Keratinocyte (primary cell): Measurements from ENCODE around the gene SURF6. TPM values are rescaled to one million over a fixed set of nuclear protein-coding genes. Genes with fewer than 3 reads are reported as not detected.

Experiments
- DNase-seq: peaks from one replicate; pipeline ENCODE4 v3.0.0-alpha.2; 2011; ENCODE audit warnings: low read depth, missing footprints, low spot score
- FAIRE-seq: peaks from 2 replicates; lab custom pipeline; 2011; peaks lifted over from hg19 to GRCh38; lab: Jason Lieb, UNC
- H2AFZ ChIP-seq: 2 replicates; pipeline ENCODE4 v1.6.0; 2012; ENCODE audit warnings: low read length, control low read depth, inconsistent platforms; ENCODE audit not compliant: control insufficient read depth
- H3K27ac ChIP-seq: 2 replicates; pipeline ENCODE4 v1.5.1; 2011; ENCODE audit warnings: low read length; ENCODE audit not compliant: control insufficient read depth, insufficient read depth
- H3K27me3 ChIP-seq: 3 replicates; pipeline ENCODE4 v1.6.0; 2011; ENCODE audit warnings: low read length; ENCODE audit not compliant: control insufficient read depth, insufficient read depth; ENCODE audit errors: extremely low read depth
- H3K36me3 ChIP-seq, 2 experiments: 2 replicates in 1 of 2; 3 replicates in 1 of 2; pipeline ENCODE4 v1.5.1; 2011; ENCODE audit warnings: low read length in 2 of 2, mild to moderate bottlenecking in 1 of 2; ENCODE audit not compliant: control insufficient read depth in 2 of 2, insufficient read depth in 2 of 2; ENCODE audit errors: extremely low read depth in 1 of 2
- H3K4me1 ChIP-seq: 3 replicates; pipeline ENCODE4 v1.5.1; 2011; ENCODE audit warnings: low read length; ENCODE audit not compliant: control insufficient read depth, insufficient read depth; ENCODE audit errors: extremely low read depth
- H3K4me2 ChIP-seq: 3 replicates; pipeline ENCODE4 v1.6.0; 2011; ENCODE audit warnings: low read depth, low read length; ENCODE audit not compliant: control insufficient read depth, insufficient read depth; ENCODE audit errors: extremely low read depth
- H3K4me3 ChIP-seq, 3 experiments: fragments of 200-600 bp in 1 of 3; sonication (generic) in 1 of 3; 2 replicates in 2 of 3; 3 replicates in 1 of 3; pipeline ENCODE4 v1.5.1; 2011 to 2016; ENCODE audit warnings: low read length in 3 of 3, mild to moderate bottlenecking in 3 of 3, control low read depth in 2 of 3, inconsistent platforms in 1 of 3, low read depth in 1 of 3, mixed read lengths in 1 of 3, mixed run types in 1 of 3, moderate library complexity in 1 of 3; ENCODE audit not compliant: control insufficient read depth in 2 of 3, insufficient read depth in 2 of 3; ENCODE audit errors: extremely low read depth in 1 of 3
- H3K79me2 ChIP-seq: 2 replicates; pipeline ENCODE4 v1.6.0; 2012; ENCODE audit warnings: low read length; ENCODE audit not compliant: control insufficient read depth, insufficient read depth
- H3K9ac ChIP-seq: 3 replicates; pipeline ENCODE4 v1.6.0; 2011; ENCODE audit warnings: low read length; ENCODE audit not compliant: control insufficient read depth, insufficient read depth; ENCODE audit errors: extremely low read depth
- H3K9me1 ChIP-seq: 3 replicates; pipeline ENCODE4 v1.6.0; 2011; ENCODE audit warnings: low read length; ENCODE audit not compliant: control insufficient read depth, insufficient read depth; ENCODE audit errors: extremely low read depth
- H3K9me3 ChIP-seq: 2 replicates; pipeline ENCODE4 v1.5.1; 2012; ENCODE audit warnings: low read depth, low read length; ENCODE audit not compliant: control insufficient read depth
- H4K20me1 ChIP-seq: 3 replicates; pipeline ENCODE4 v1.6.0; 2011; ENCODE audit warnings: low read length; ENCODE audit not compliant: control insufficient read depth, insufficient read depth; ENCODE audit errors: extremely low read depth
- EZH2 ChIP-seq: IDR thresholded peaks from one replicate; pipeline ENCODE4 v1.6.1; 2012; ENCODE audit warnings: inconsistent platforms, mild to moderate bottlenecking, low read length, moderate library complexity
- dilution Hi-C: fragments of 300-500 bp; cut with MboI; formaldehyde crosslinking; loops from one replicate; pipeline ENCODE4 v1.7.0; 2020; ENCODE audit warnings: low sequenced_read_pairs; ENCODE audit not compliant: extremely low pct_ligation_motif_present
- polyA plus RNA-seq, 5 experiments: library from polyadenylated mRNA; depleted of rRNA in 3 of 5; stranded (reverse) in 3 of 5; stranded (forward) in 1 of 5; unstranded in 1 of 5; fragments of >200 nt; gene quantifications; 1 replicate in 1 of 5; 2 replicates in 3 of 5; 3 replicates in 1 of 5; pipeline versions ENCODE4 v1.2.1 to v1.2.3, GENCODE V29; 2011 to 2012; ENCODE audit warnings: missing spikeins in 2 of 5, low read depth in 1 of 5, low replicate concordance in 1 of 5
- small RNA-seq, 3 experiments: library from RNA; depleted of rRNA; stranded (forward); fragments of <200 nt; gene quantifications; one replicate each; pipeline ENCODE3, GENCODE V24; 2012; ENCODE audit warnings: low read depth in 3 of 3, low replicate concordance in 1 of 3; ENCODE audit not compliant: insufficient read length in 3 of 3
- TF ChIP-seq, protein P1 (sequence below), 3 experiments: IDR thresholded peaks in 1 of 3; conservative IDR thresholded peaks in 1 of 3; optimal IDR thresholded peaks in 1 of 3; 2 replicates in 2 of 3; 3 replicates in 1 of 3; pipeline versions ENCODE3 to v1.5.1; 2011; ENCODE audit warnings: low read length in 3 of 3, mild to moderate bottlenecking in 3 of 3, moderate library complexity in 2 of 3, control low read depth in 1 of 3, inconsistent platforms in 1 of 3; ENCODE audit not compliant: insufficient read depth in 2 of 3; ENCODE audit errors: extremely low read depth in 1 of 3

SURF6 gene
- polyA plus RNA-seq, 1 donor (not counting 4 experiments of a cell fraction or from before 2014, with no cell fraction given), result 13.0 TPM

DNA sequence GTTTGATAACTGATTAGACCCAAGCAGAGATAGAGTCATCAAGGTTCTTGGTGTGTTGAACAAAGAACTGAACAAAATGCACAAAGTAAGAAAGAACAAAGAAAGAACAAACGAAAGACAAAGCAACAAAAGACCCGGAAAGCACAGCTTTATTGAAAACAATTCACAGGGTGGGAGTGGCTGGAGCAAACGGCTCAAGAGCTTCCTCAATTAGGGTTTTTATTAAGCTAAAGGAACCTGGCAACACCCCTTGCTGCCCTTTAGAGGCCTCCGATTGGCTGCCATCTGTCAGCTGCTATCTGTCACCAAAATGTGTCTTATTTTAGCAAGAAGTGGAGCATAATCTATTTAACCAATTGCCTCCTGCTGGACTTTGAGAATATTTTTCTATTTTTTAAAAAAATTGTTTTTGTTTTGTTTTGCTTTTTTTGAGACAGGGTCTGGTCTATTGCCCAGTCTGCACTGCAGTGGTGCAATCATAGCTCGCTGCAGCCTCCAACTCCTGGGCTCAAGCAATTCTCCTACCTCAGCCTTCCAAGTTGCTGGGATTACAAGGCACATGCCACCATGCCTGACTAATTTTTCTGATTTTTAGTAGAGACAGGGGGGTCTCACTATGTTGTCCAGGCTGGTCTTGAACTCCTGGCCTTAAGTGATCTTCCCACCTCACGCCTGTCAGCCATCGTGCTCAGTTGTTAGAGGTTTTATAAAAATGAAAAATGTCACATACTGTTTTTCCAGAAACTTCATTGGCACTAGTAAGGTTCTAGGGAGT, 53.3 kb downstream of the SURF6 start:
- Histone ChIP-seq H4K20me1 (no peaks in the 10 kb centered on the region), H3K79me2 (no peaks in the 10 kb centered on the region), H3K4me2 (no peak overlapping the region), H3K36me3 (no peaks in the 10 kb centered on the region), H3K4me3 (no peak overlapping the region), H3K9me3 (no peaks in the 10 kb centered on the region), H3K27me3 (peaks cover 16% of the 10 kb centered on the region), H3K9ac (no peak overlapping the region), H2AFZ (no peak overlapping the region), H3K27ac (no peak overlapping the region), H3K4me1 (peaks cover 2% of the 10 kb centered on the region), H3K9me1 (no peaks in the 10 kb centered on the region)
- TF ChIP-seq, protein P1, sequence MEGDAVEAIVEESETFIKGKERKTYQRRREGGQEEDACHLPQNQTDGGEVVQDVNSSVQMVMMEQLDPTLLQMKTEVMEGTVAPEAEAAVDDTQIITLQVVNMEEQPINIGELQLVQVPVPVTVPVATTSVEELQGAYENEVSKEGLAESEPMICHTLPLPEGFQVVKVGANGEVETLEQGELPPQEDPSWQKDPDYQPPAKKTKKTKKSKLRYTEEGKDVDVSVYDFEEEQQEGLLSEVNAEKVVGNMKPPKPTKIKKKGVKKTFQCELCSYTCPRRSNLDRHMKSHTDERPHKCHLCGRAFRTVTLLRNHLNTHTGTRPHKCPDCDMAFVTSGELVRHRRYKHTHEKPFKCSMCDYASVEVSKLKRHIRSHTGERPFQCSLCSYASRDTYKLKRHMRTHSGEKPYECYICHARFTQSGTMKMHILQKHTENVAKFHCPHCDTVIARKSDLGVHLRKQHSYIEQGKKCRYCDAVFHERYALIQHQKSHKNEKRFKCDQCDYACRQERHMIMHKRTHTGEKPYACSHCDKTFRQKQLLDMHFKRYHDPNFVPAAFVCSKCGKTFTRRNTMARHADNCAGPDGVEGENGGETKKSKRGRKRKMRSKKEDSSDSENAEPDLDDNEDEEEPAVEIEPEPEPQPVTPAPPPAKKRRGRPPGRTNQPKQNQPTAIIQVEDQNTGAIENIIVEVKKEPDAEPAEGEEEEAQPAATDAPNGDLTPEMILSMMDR (optimal IDR thresholded peaks at IDR 0.05 in 1 of 3, IDR thresholded peaks at IDR 0.05 in 1 of 3, conservative IDR thresholded peaks at IDR 0.05 in 1 of 3; ENCODE audit: extremely low read depth in 1 of 3, insufficient read depth in 2 of 3, low read length in 3 of 3), result no peak
- TF ChIP-seq EZH2, result no peak
- dilution Hi-C loops, result no loop called here
- no peak for DNase-seq
- no peak for FAIRE-seq

DNA sequence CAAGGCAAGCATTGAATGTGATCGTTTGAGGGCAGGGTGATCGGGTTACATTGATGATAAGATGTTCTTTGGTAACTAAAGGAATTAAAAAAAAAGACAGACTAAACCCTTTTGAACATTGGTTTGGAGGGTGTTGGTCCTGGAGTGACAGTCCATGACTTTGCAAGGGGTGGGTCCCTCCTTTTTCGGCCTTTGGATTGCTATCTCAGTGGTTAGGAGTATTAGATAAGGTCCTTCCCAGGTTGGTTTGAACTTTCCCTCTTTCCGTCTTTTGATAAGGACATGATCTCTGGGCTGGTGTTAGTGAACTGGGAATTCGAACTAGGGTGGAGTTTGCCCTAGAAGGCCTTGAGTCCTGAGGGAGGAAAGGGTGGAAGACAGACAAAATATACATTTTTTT, 55.6 kb downstream of the SURF6 start:
- H2AFZ ChIP-seq, result no peak overlapping the region
- H3K9ac ChIP-seq, result no peak overlapping the region
- dilution Hi-C loops, result no loop called here
- FAIRE-seq (no peak), DNase-seq (no peak)
- no peaks in the 10 kb centered on the region for H3K4me1 ChIP-seq
- TF ChIP-seq EZH2, result no peak
- TF ChIP-seq, protein P1 (optimal IDR thresholded peaks at IDR 0.05 in 1 of 3, IDR thresholded peaks at IDR 0.05 in 1 of 3, conservative IDR thresholded peaks at IDR 0.05 in 1 of 3; ENCODE audit: extremely low read depth in 1 of 3, insufficient read depth in 2 of 3, low read length in 3 of 3), result no peak
- no peaks in the 10 kb centered on the region for H3K9me3 ChIP-seq
- H3K27ac ChIP-seq, result no peak overlapping the region
- no peak overlapping the region for H3K4me2 ChIP-seq
- peaks cover 35% of the 10 kb centered on the region for H3K27me3 ChIP-seq
- H3K4me3 ChIP-seq, result no peak overlapping the region
- H3K9me1 ChIP-seq, result no peaks in the 10 kb centered on the region
- no peaks in the 10 kb centered on the region for H3K79me2 ChIP-seq
- H4K20me1 ChIP-seq, result no peaks in the 10 kb centered on the region
- H3K36me3 ChIP-seq, result no peaks in the 10 kb centered on the region

Small RNA genes within 50 kb of the gene (small RNA-seq; reads per million reads assigned to genes)
- 0 reads per million in 3 experiments for gene RF00019
- 0 reads per million in 3 experiments for gene SNORD24
- 0 reads per million in 3 experiments for gene SNORD36A
- gene SNORD36B, result 0 reads per million in 3 experiments
- gene SNORD36C, result 0 reads per million in 3 experiments

Other genes starting within 250 kb of the SURF6 start
- gene RALGDS, start 214.9 kb downstream of the SURF6 start, polyA plus RNA-seq, result 22.6 to 38.0 TPM (median 27.2 TPM) in 3 replicates
- gene GBGT1, start 172.3 kb downstream of the SURF6 start, polyA plus RNA-seq, result 0.42 to 0.74 TPM (median 0.54 TPM) in 3 replicates
- not detected in 3 replicates for gene OBP2B, start 126.9 kb downstream of the SURF6 start, polyA plus RNA-seq
- gene ABO, start 61.0 kb downstream of the SURF6 start, polyA plus RNA-seq, result not detected in 3 replicates
- gene MED22, start 11.9 kb upstream of the SURF6 start, polyA plus RNA-seq, result 15.3 to 25.6 TPM (median 15.9 TPM) in 3 replicates
- 2,394 to 3,298 TPM (median 2,684 TPM) in 3 replicates for gene RPL7A, start 12.0 kb upstream of the SURF6 start, polyA plus RNA-seq
- gene SURF1, start 20.3 kb upstream of the SURF6 start, polyA plus RNA-seq, result 31.1 to 34.0 TPM (median 32.9 TPM) in 3 replicates
- gene SURF2, start 20.4 kb upstream of the SURF6 start, polyA plus RNA-seq, result 21.2 to 29.0 TPM (median 28.2 TPM) in 3 replicates
- gene SURF4, start 39.9 kb upstream of the SURF6 start, polyA plus RNA-seq, result 120 to 232 TPM (median 153 TPM) in 3 replicates
- gene STKLD1, start 40.2 kb upstream of the SURF6 start, polyA plus RNA-seq, result 0.39 to 0.77 TPM in 2 of 3 replicates, not detected in the other
- gene REXO4, start 81.8 kb upstream of the SURF6 start, polyA plus RNA-seq, result 18.8 to 23.9 TPM (median 21.5 TPM) in 3 replicates
- gene ADAMTS13, start 86.2 kb upstream of the SURF6 start, polyA plus RNA-seq, result 1.1 to 2.9 TPM (median 1.2 TPM) in 3 replicates
- gene CACFD1, start 123.8 kb upstream of the SURF6 start, polyA plus RNA-seq, result 2.5 to 6.0 TPM (median 3.4 TPM) in 3 replicates
- gene SLC2A6, start 142.9 kb upstream of the SURF6 start, polyA plus RNA-seq, result 15.9 to 30.4 TPM (median 28.3 TPM) in 3 replicates
- not detected in 3 replicates for gene MYMK, start 188.8 kb upstream of the SURF6 start, polyA plus RNA-seq
- gene ADAMTSL2, start 198.5 kb upstream of the SURF6 start, polyA plus RNA-seq, result not detected in 3 replicates